Left lobe of liver (tissue), 2 donors: ENCODE measurements around the gene TMEM38A. TPM values are rescaled to one million over a fixed set of nuclear protein-coding genes. Genes with fewer than 3 reads are reported as not detected.
"Not testable (repeated sequence)": the region's sequence is repeated elsewhere in the genome, so short reads cannot be mapped to it uniquely, and the experiment has no call there.

Experiments
- ATAC-seq: fragments of 200-7000 bp; cut with Tn5 transposase; one replicate; pipeline ENCODE4 v1.9.1; 2020; ENCODE audit warnings: mild to moderate bottlenecking, moderate library complexity
- DNase-seq: peaks from one replicate; pipeline ENCODE4 v3.0.0-alpha.2; 2020; ENCODE audit warnings: low spot score
- total RNA-seq: library from RNA; stranded (reverse); gene quantifications from one replicate; pipeline ENCODE4 v1.2.1, GENCODE V29; 2021
- donor health status: DM: no; HTN: no; CAD: no; lungs with moderate emphysema.
- donor health status: DM: no; HTN: yes; CAD: no.

Gene TMEM38A
- total RNA-seq, 1 donor from 2014 or later: 6.0 TPM

- DNase-seq, ATAC-seq: not testable (repeated sequence)
These were observed 12.9 kb downstream of the TMEM38A start for GRCh38 chr19:16673839-16674238.

GRCh38 chr19:16676101-16676798, 15.3 kb downstream of the TMEM38A start:
- DNase-seq: peak; percentile 58
- peak; percentile 80 for ATAC-seq

DNA sequence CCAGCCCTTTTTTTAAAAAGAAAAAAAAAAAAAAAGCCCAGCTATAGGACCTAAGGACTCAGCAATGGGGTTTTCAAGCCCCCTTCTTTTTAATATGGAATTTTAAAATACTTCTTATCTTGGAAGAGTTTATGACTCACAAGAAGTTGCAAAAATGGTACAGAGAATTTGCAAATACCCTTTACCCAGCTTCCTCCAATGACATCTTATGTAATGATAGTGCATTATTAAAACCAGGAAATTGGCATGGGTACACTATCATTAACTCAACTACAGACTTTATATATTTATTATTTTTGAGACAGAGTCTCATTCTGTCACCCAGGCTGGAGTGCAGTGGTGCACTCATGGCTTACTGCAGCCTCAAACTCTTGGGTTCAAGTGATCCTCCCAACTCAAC, 16.1 kb downstream of the TMEM38A start:
- no peak for DNase-seq
- no peak for ATAC-seq

DNA sequence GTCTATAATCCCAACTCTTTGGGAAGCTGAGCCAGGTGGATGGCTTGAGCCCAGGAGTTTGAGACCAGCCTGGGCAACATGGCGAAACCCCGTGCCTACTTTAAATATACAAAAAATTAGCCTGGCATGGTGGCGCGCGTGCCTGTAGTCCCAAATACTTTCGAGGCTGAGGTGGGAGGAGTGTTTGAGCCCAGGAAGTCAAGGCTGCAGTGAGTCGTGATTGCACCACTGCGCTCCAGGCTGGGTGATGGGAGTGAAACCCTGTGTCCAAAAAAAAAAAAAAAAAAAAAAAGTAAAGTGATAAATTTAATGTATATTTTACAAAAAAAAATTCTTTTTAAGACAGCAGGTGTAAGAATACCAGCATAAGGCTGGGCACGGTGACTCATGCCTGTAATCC, 17.6 kb downstream of the TMEM38A start:
- DNase-seq: no peak
- ATAC-seq: no peak

- DNase-seq (no peak), ATAC-seq (no peak)
These were observed 18.9 kb downstream of the TMEM38A start for GRCh38 chr19:16679811-16680210.

- DNase-seq (no peak), ATAC-seq (no peak)
These were observed 21.6 kb downstream of the TMEM38A start for GRCh38 chr19:16682539-16682938.

DNA sequence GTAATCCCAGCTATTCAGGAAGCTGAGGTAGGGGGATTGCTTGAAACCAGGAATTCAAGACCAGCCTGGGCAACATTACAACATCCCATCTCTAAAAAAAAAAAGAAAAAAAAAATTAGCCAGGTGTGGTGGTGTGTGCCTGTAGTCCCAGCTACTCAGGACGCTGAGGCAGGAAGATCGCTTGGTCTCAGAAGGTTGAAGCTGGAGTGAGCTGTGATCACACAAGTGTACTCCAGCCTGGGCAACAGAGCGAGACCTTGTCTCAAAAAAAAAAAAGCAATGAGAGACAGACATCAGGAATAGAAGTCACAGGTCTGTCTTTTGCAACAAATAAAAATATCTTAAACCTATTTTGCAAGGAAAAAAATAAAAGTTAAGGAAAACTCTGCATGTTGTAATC, 23.3 kb downstream of the TMEM38A start:
- ATAC-seq (no peak), DNase-seq (no peak)

GRCh38 chr19:16688084-16688483, 27.1 kb downstream of the TMEM38A start:
- no peak for DNase-seq
- ATAC-seq: no peak

GRCh38 chr19:16698914-16699313, 38.0 kb downstream of the TMEM38A start:
- ATAC-seq (no peak), DNase-seq (no peak)

- DNase-seq: peak; percentile 69
- peak; percentile 98 for ATAC-seq
These were observed 41.2 kb downstream of the TMEM38A start for GRCh38 chr19:16702123-16702522.

DNA sequence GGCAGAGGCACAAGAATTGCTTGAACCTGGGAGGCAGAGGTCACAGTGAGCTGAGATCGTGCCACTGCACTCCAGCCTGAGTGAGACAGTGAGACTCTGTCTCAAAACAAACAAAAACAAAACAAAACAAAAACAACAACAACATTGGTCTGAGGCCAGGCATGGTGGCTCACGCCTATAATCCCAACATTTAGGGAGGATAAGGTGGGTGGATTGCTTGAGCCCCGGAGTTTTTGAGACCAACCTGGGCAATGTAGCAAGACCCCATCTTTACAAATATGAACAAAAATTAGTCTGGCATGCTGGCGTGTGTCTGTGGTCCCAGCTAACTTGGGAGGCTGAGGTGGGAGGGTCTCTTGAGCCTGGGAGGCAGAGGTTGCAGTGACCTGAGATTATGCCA, 42.7 kb downstream of the TMEM38A start:
- DNase-seq (no peak), ATAC-seq (no peak)

- not testable (repeated sequence) for DNase-seq, ATAC-seq
These were observed 49.9 kb downstream of the TMEM38A start for GRCh38 chr19:16710870-16711269.

GRCh38 chr19:16712295-16712694, 51.4 kb downstream of the TMEM38A start:
- not testable (repeated sequence) for ATAC-seq, DNase-seq

DNA sequence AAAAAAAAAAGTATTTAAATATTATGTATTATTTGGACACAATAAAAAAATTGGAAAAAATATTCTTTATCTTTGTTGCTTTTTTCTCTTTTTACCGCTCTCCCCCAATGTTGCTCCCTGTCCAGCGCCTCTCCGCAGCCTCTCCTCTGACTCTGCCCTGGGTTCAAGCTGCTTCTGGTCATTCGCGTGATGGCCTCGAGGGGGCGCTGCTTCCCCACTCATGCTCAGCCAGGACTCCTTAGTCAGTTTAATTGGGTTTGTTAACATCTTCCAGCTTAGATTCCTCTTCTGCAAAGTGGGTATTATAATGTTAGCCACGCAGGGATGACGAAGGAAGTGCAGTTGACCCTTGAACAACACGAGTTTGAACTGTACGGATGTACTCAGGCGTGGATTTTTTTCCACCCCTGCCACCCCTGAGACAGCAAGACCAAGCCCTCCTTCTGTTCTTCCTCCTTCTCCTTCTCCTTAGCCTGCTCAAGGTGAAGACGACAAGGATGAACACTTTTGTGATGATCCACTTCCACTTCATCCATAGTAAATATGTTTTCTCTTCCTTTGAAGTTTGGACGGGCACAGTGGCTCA, 53.9 kb downstream of the TMEM38A start:
- DNase-seq: peak; percentile 53
- ATAC-seq: peak; percentile 84

DNA sequence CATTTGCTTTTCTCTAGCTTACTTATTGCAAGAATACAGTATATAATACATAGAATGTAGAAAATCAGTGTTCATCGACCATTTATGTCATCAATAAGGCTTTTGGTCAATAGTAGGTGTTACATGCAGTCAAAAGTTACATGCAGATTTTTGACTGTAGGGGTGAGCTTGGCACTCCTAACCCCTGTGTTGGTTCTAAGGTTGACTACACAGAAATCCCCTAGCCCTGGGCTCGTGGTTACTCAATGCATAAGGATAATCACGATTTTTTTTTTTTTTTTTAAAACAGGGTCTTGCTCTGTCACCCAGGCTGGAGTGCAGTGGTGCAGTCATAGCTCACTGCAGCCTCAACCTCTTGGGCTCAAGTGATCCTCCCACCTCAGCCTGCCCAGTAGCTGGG, 54.7 kb downstream of the TMEM38A start:
- DNase-seq (no peak), ATAC-seq (no peak)

- ATAC-seq (no peak), DNase-seq (no peak)
These were observed 60.1 kb downstream of the TMEM38A start for GRCh38 chr19:16721051-16721450.

- ATAC-seq: no peak
- DNase-seq: no peak
These were observed 61.7 kb downstream of the TMEM38A start for GRCh38 chr19:16722591-16722990.

- ATAC-seq: no peak
- no peak for DNase-seq
These were observed 66.0 kb downstream of the TMEM38A start for GRCh38 chr19:16726916-16727315.

GRCh38 chr19:16735650-16736266, 74.8 kb downstream of the TMEM38A start:
- DNase-seq, ATAC-seq: not testable (repeated sequence)

- no peak for ATAC-seq
- no peak for DNase-seq
These were observed 75.8 kb downstream of the TMEM38A start for GRCh38 chr19:16736709-16737108.

DNA sequence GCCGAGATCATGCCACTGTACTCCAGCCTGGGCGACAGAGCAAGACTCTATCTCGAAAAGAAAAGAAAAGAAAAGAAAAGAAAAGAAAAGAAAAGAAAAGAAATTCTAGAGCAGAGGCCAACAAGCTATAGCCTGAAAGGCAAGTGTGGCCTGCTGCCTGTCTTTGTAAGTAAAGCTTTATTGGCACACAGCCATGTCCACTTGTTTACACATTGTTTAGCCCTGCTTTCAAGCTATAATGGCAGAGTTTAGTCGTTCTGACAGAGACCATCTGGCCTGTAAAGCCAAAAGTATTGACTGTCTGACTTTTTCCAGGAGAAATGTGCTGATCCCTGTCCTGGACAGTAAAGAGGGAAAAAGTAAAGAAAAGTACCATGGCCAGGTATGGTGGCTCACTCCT, 77.0 kb downstream of the TMEM38A start:
- peak; percentile 34 for ATAC-seq
- DNase-seq: no peak

GRCh38 chr19:16739546-16739945, 78.6 kb downstream of the TMEM38A start:
- ATAC-seq (no peak), DNase-seq (no peak)
